22Rv1 (cell line): ENCODE data around the gene GNG4.

Source experiments
- H3K27ac ChIP-seq: fragments of 450-650 bp; 2 replicates; pipeline ENCODE4 v1.5.1; 2017
- CTCF ChIP-seq: fragments of 450-650 bp; IDR thresholded peaks from 2 replicates; pipeline ENCODE4 v1.5.1; 2017; ENCODE audit warnings: mild to moderate bottlenecking
- ZFX ChIP-seq: fragments of 450-650 bp; IDR thresholded peaks from 2 replicates; pipeline ENCODE4 v1.6.1; 2017; ENCODE audit warnings: antibody characterized with exemption, borderline replicate concordance

GNG4 gene

GRCh38 chr1:235661568-235661967 lies 12.0 kb upstream of the GNG4 start:
- no peak for TF ChIP-seq ZFX
- no peak for TF ChIP-seq CTCF
- no peak overlapping the region for H3K27ac ChIP-seq

GRCh38 chr1:235659186-235659771 lies 9.7 kb upstream of the GNG4 start:
- no peak for TF ChIP-seq ZFX
- no peak for TF ChIP-seq CTCF

GRCh38 chr1:235657747-235658526 lies 8.4 kb upstream of the GNG4 start:
- H3K27ac ChIP-seq = no peak overlapping the region
- TF ChIP-seq ZFX (no peak), CTCF (no peak)

More at GRCh38 chr1:235659186-235659771, 9.7 kb upstream of the GNG4 start:
- no peak overlapping the region for H3K27ac ChIP-seq

- H3K27ac ChIP-seq = no peak overlapping the region
- no peak for TF ChIP-seq CTCF
- no peak for TF ChIP-seq ZFX
Measured at GRCh38 chr1:235657269-235657668, 7.7 kb upstream of the GNG4 start.

- no peak for TF ChIP-seq ZFX
- no peak for TF ChIP-seq CTCF
- H3K27ac ChIP-seq = no peak overlapping the region
Measured at GRCh38 chr1:235652364-235652763, 2.8 kb upstream of the GNG4 start.

GRCh38 chr1:235651170-235651806 lies 1.7 kb upstream of the GNG4 start:
- H3K27ac ChIP-seq = no peak overlapping the region

More at GRCh38 chr1:235651170-235651806, 1.7 kb upstream of the GNG4 start:
- no peak for TF ChIP-seq CTCF
- TF ChIP-seq ZFX = no peak
